Parathyroid adenoma (tissue), 2 donors: ENCODE data around the gene TCF7L2.

Source experiments
- H2AFZ ChIP-seq: fragments of 300-600 bp; sonication (generic); one replicate; pipeline ENCODE4 v1.7.0; 2017; ENCODE audit warnings: antibody characterized with exemption, mild to moderate bottlenecking
- H3K27ac ChIP-seq: fragments of 300-600 bp; sonication (generic); one replicate; pipeline ENCODE4 v1.7.0; 2017
- H3K27me3 ChIP-seq: fragments of 300-600 bp; sonication (generic); one replicate; pipeline ENCODE4 v1.7.0; 2017; ENCODE audit warnings: low read length; ENCODE audit not compliant: control insufficient read depth, insufficient read depth
- H3K36me3 ChIP-seq: fragments of 300-600 bp; sonication (generic); one replicate; pipeline ENCODE4 v1.7.0; 2017; ENCODE audit warnings: low read length; ENCODE audit not compliant: control insufficient read depth, insufficient read depth
- H3K4me1 ChIP-seq: fragments of 300-600 bp; sonication (generic); one replicate; pipeline ENCODE4 v1.7.0; 2017; ENCODE audit warnings: control low read depth
- H3K4me2 ChIP-seq: fragments of 300-600 bp; sonication (generic); one replicate; pipeline ENCODE4 v1.7.0; 2017; ENCODE audit warnings: low read length
- H3K4me3 ChIP-seq: fragments of 300-600 bp; sonication (generic); one replicate; pipeline ENCODE4 v1.7.0; 2017; ENCODE audit warnings: low read depth, low read length
- H3K79me2 ChIP-seq: fragments of 300-600 bp; sonication (generic); one replicate; pipeline ENCODE4 v1.7.0; 2017; ENCODE audit warnings: control low read depth
- H3K9ac ChIP-seq: fragments of 300-600 bp; sonication (generic); one replicate; pipeline ENCODE4 v1.7.0; 2017; ENCODE audit warnings: mild to moderate bottlenecking
- H3K9me3 ChIP-seq: fragments of 300-600 bp; sonication (generic); one replicate; pipeline ENCODE4 v1.7.0; 2017; ENCODE audit warnings: low read length; ENCODE audit not compliant: control insufficient read depth
- CTCF ChIP-seq: fragments of 300-600 bp; sonication (generic); IDR thresholded peaks from one replicate; pipeline ENCODE4 v1.7.0; 2017; ENCODE audit warnings: antibody characterized with exemption, mild to moderate bottlenecking
- donor health status: primary hyperparathyroidism.

The TCF7L2 gene

GRCh38 chr10:112938808-112939482 lies 11.1 kb upstream of the TCF7L2 start:
- H3K9me3 ChIP-seq = no peaks in the 10 kb centered on the region
- no peak overlapping the region for H3K27ac ChIP-seq
- no peak overlapping the region for H3K4me3 ChIP-seq
- H3K4me1 ChIP-seq = no peaks in the 10 kb centered on the region
- H3K4me2 ChIP-seq = no peak overlapping the region
- H3K36me3 ChIP-seq = no peaks in the 10 kb centered on the region
- H3K9ac ChIP-seq = no peak overlapping the region
- H3K27me3 ChIP-seq = no peaks in the 10 kb centered on the region
- H2AFZ ChIP-seq = no peak overlapping the region
- no peak for TF ChIP-seq CTCF
- no peaks in the 10 kb centered on the region for H3K79me2 ChIP-seq

- no peak for TF ChIP-seq CTCF
- Histone ChIP-seq H3K9ac (no peak overlapping the region), H3K4me1 (no peaks in the 10 kb centered on the region), H3K27ac (no peak overlapping the region), H3K36me3 (no peaks in the 10 kb centered on the region), H3K79me2 (no peaks in the 10 kb centered on the region), H3K4me2 (no peak overlapping the region), H3K27me3 (no peaks in the 10 kb centered on the region), H2AFZ (no peak overlapping the region), H3K4me3 (no peak overlapping the region), H3K9me3 (no peaks in the 10 kb centered on the region)
These were observed 4.2 kb upstream of the TCF7L2 start for GRCh38 chr10:112945811-112946210.

- no peaks in the 10 kb centered on the region for H3K27me3 ChIP-seq
- no peak overlapping the region for H3K9ac ChIP-seq
- H3K27ac ChIP-seq = peak overlapping the region; percentile 1
- H3K36me3 ChIP-seq = no peaks in the 10 kb centered on the region
- H3K9me3 ChIP-seq = no peaks in the 10 kb centered on the region
- no peak for TF ChIP-seq CTCF
- peak overlapping the region; percentile 18 for H3K4me2 ChIP-seq
- H3K4me1 ChIP-seq = no peaks in the 10 kb centered on the region
- H2AFZ ChIP-seq = peak overlapping the region; percentile 23
- H3K4me3 ChIP-seq = peak overlapping the region; percentile 1
- peaks cover under 1% of the 10 kb centered on the region for H3K79me2 ChIP-seq
These were observed 3.4 kb upstream of the TCF7L2 start for GRCh38 chr10:112946649-112947048.

DNA sequence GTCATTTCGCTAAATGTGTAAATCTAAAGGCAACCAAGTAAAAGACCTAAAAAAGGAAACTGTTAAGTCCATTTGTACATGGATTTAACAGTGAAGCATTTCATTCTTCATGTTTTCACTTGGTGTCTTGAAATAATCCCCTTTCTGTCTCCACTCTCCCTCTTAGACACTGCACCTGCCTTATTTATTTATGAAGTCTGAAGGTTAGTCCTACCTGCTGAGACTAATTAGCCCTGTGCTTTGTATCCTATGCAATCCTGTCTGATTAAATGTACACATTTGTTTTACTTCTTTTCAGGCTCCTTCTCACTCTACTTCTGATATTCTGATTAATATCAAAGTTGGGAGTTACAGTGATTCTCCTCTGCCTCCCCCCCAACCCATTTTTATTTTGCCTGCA lies 1.9 kb upstream of the TCF7L2 start:
- no peak overlapping the region for H3K4me3 ChIP-seq
- H3K9ac ChIP-seq = no peak overlapping the region
- H2AFZ ChIP-seq = peak overlapping the region; percentile 58
- peaks cover 4% of the 10 kb centered on the region for H3K79me2 ChIP-seq
- H3K27me3 ChIP-seq = no peaks in the 10 kb centered on the region
- H3K9me3 ChIP-seq = no peaks in the 10 kb centered on the region
- H3K4me1 ChIP-seq = peaks cover 4% of the 10 kb centered on the region
- no peak for TF ChIP-seq CTCF
- peak overlapping the region; percentile 66 for H3K27ac ChIP-seq
- no peak overlapping the region for H3K4me2 ChIP-seq
- no peaks in the 10 kb centered on the region for H3K36me3 ChIP-seq
